GM12892 (cell line): Measurements from ENCODE around the gene OPHN1.

Experiments used
- POLR2A ChIP-seq: IDR thresholded peaks from 2 replicates; pipeline ENCODE4 v1.6.1; 2011; ENCODE audit warnings: low read depth, low read length, control low read depth
- POLR2AphosphoS5 ChIP-seq: IDR thresholded peaks from 2 replicates; pipeline ENCODE4 v1.6.1; 2011; ENCODE audit warnings: low read depth, low read length, control low read depth

DNA sequence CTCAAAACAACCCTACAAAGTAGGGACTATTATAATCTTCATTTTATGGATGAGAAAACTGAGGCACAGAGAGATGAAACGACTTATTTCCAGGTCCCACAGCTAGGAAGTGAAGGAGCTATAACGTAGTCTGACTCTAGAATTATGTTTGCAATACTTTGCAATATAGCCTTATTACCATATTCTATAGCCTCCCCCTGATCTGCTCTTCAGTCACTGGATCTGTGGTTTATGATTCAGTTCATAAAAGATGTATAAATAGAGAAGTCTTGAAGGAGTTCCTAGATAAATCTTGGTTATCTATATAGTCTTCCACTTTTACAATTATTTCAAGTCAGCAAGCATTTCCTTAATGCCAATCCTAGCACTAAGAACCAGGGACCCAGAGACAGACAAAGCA lies 57.5 kb downstream of the OPHN1 start:
- TF ChIP-seq POLR2A, result no peak
- no peak for TF ChIP-seq POLR2AphosphoS5
